GM12878 (cell line): ENCODE results near the gene ATG13. TPM values are rescaled to one million over a fixed set of nuclear protein-coding genes. Genes with fewer than 3 reads are reported as not detected.

Experiments used
- ATAC-seq: fragments of 200-7000 bp; cut with Tn5 transposase; 3 replicates; pipeline ENCODE4 v1.9.1; 2020; ENCODE audit warnings: mild to moderate bottlenecking, moderate library complexity
- BruUV-seq: library from RNA; stranded (reverse); fragments of 400-500 nt; replicated peaks from 2 replicates; lab custom pipeline; 2021; lab: Mats Ljungman, UMichigan
- CTCF ChIA-PET: fragments of 300-600 bp; sonication (Branson Sonifier 250); formaldehyde crosslinking; extraction: SDS; loops from one replicate; lab custom pipeline; 2021; ENCODE audit warnings: inconsistent platforms; lab: Yijun Ruan, JAX
- POLR2A ChIA-PET: fragments of 350-600 bp; formaldehyde crosslinking; extraction: SDS; loops from one replicate; lab custom pipeline; 2021; ENCODE audit warnings: inconsistent platforms; lab: Charles Lee
- RAD21 ChIA-PET: fragments of 300-600 bp; sonication (Branson Sonifier 250); formaldehyde crosslinking; loops from one replicate; lab custom pipeline; 2023; ENCODE audit warnings: antibody characterized with exemption; ENCODE audit not compliant: unreplicated experiment; lab: Charles Lee
- SMC1A ChIA-PET: fragments of 300-600 bp; sonication (Branson Sonifier 250); formaldehyde crosslinking; loops from one replicate; lab custom pipeline; 2023; ENCODE audit not compliant: unreplicated experiment, uncharacterized antibody; lab: Charles Lee
- DNase-seq: peaks from one replicate; pipeline ENCODE4 v3.0.0-alpha.2; 2011; ENCODE audit warnings: low read depth, low spot score
- FAIRE-seq: peaks from 3 replicates; lab custom pipeline; 2011; peaks lifted over from hg19 to GRCh38; lab: Jason Lieb, UNC
- H2AFZ ChIP-seq: 2 replicates; pipeline ENCODE4 v1.6.0; 2011; ENCODE audit warnings: low read depth, low read length, control low read depth; ENCODE audit not compliant: control insufficient read depth
- H3K27ac ChIP-seq: 2 replicates; pipeline ENCODE4 v1.5.1; 2011; ENCODE audit warnings: control low read depth; ENCODE audit not compliant: control insufficient read depth, insufficient read depth
- H3K27me3 ChIP-seq, 2 experiments: replicated peaks in 1 of 2; 2 replicates each; pipeline versions ENCODE4 v1.6.0 to v1.6.1; 2011; ENCODE audit warnings: low read length in 1 of 2; ENCODE audit not compliant: control insufficient read depth in 2 of 2, insufficient read depth in 2 of 2
- H3K36me3 ChIP-seq, 2 experiments: 2 replicates each; pipeline ENCODE4 v1.5.1; 2011; ENCODE audit warnings: low read length in 1 of 2; ENCODE audit not compliant: control insufficient read depth in 2 of 2, insufficient read depth in 2 of 2
- H3K4me1 ChIP-seq: 2 replicates; pipeline ENCODE4 v1.6.1; 2011; ENCODE audit warnings: mild to moderate bottlenecking, low read length, moderate library complexity, mixed read lengths; ENCODE audit not compliant: control insufficient read depth, insufficient read depth
- H3K4me2 ChIP-seq: 2 replicates; pipeline ENCODE4 v1.6.0; 2011; ENCODE audit warnings: control low read depth; ENCODE audit not compliant: control insufficient read depth, insufficient read depth
- H3K4me3 ChIP-seq: fragments of 200-600 bp; sonication (generic); 2 replicates; pipeline ENCODE4 v1.5.1; 2016
- H3K79me2 ChIP-seq: 2 replicates; pipeline ENCODE4 v1.6.0; 2011; ENCODE audit warnings: low read length; ENCODE audit not compliant: control insufficient read depth, insufficient read depth
- H3K9ac ChIP-seq: 2 replicates; pipeline ENCODE4 v1.8.0; 2011; ENCODE audit warnings: low read length, control low read depth, mixed read lengths; ENCODE audit not compliant: control insufficient read depth, insufficient read depth
- H3K9me3 ChIP-seq: replicated peaks from 3 replicates; pipeline ENCODE4 v1.5.1; 2011; ENCODE audit warnings: mild to moderate bottlenecking, low read length; ENCODE audit not compliant: control insufficient read depth, insufficient read depth
- H4K20me1 ChIP-seq: 2 replicates; pipeline ENCODE4 v1.6.0; 2011; ENCODE audit not compliant: control insufficient read depth, insufficient read depth
- BCL11A ChIP-seq: IDR thresholded peaks from 2 replicates; pipeline ENCODE4 v1.6.1; 2011; ENCODE audit warnings: low read depth, low read length
- CBX5 ChIP-seq: sonication (generic); IDR thresholded peaks from 2 replicates; pipeline ENCODE4 v1.6.1; 2016; ENCODE audit warnings: low read depth, moderate library complexity, mild to moderate bottlenecking, inconsistent platforms
- CHD4 ChIP-seq: fragments of 200-600 bp; sonication (generic); IDR thresholded peaks from 2 replicates; pipeline ENCODE4 v1.6.1; 2016; ENCODE audit warnings: mild to moderate bottlenecking
- EED ChIP-seq: sonication (generic); IDR thresholded peaks from 2 replicates; pipeline ENCODE4 v1.6.1; 2016; ENCODE audit warnings: antibody characterized with exemption, low read depth
- EP300 ChIP-seq, 2 experiments: fragments of 150-350 bp in 1 of 2; IDR thresholded peaks; 2 replicates each; pipeline ENCODE4 v1.6.1; 2011 to 2012; ENCODE audit warnings: low read depth in 2 of 2, low read length in 2 of 2, borderline replicate concordance in 1 of 2, improper control_type of control experiment in 1 of 2, inconsistent platforms in 1 of 2; ENCODE audit not compliant: control insufficient read depth in 1 of 2
- ESRRA ChIP-seq: IDR thresholded peaks from 2 replicates; pipeline ENCODE4 v1.6.1; 2012; ENCODE audit warnings: mild to moderate bottlenecking, low read length, improper control_type of control experiment
- FOXK2 ChIP-seq: fragments of 450-650 bp; IDR thresholded peaks from 2 replicates; pipeline ENCODE4 v1.6.1; 2017; ENCODE audit warnings: mild to moderate bottlenecking, moderate library complexity
- MEF2B ChIP-seq: fragments of 450-650 bp; IDR thresholded peaks from 2 replicates; pipeline ENCODE4 v1.6.1; 2018; ENCODE audit warnings: mild to moderate bottlenecking, moderate library complexity; ENCODE audit not compliant: partially characterized antibody, poor library complexity, severe bottlenecking
- RAD21 ChIP-seq: IDR thresholded peaks from 2 replicates; pipeline ENCODE4 v1.6.1; 2011; ENCODE audit warnings: mild to moderate bottlenecking, low read depth, low read length, moderate library complexity; ENCODE audit not compliant: insufficient read depth
- RELB ChIP-seq: fragments of 450-650 bp; IDR thresholded peaks from 2 replicates; pipeline ENCODE4 v1.6.1; 2017; ENCODE audit warnings: low read depth, mild to moderate bottlenecking, moderate library complexity
- SKIL ChIP-seq: fragments of 450-650 bp; IDR thresholded peaks from 2 replicates; pipeline ENCODE4 v1.6.1; 2017; ENCODE audit warnings: mild to moderate bottlenecking, low read depth, inconsistent platforms; ENCODE audit not compliant: poor library complexity, severe bottlenecking
- SPI1 ChIP-seq: IDR thresholded peaks from 2 replicates; pipeline ENCODE4 v1.6.1; 2011; ENCODE audit warnings: low read depth, mild to moderate bottlenecking, low read length, moderate library complexity, borderline replicate concordance; ENCODE audit not compliant: insufficient read depth
- ZBED1 ChIP-seq: IDR thresholded peaks from 2 replicates; pipeline ENCODE4 v1.6.1; 2016; ENCODE audit warnings: borderline replicate concordance
- WGBS: methylation state at CpG from one replicate; pipeline ENCODE4 v1.1.6; 2016; ENCODE audit warnings: low lambda C conversion rate; ENCODE audit not compliant: insufficient replicate concordance, insufficient coverage; ENCODE audit errors: missing lambda C conversion rate; 5-methylcytosine and 5-hydroxymethylcytosine counted together
- in situ Hi-C: fragments of 300-500 bp; cut with MboI; formaldehyde crosslinking; loops from 9 replicates; pipeline ENCODE4 v1.14.3; 2018; ENCODE audit warnings: mixed read lengths
- intact Hi-C: fragments of 100-400 bp; cut with micrococcal nuclease; formaldehyde crosslinking; loops from one replicate; pipeline ENCODE4 v1.14.2; 2022; ENCODE audit not compliant: unreplicated experiment
- polyA plus RNA-seq, 11 experiments: library from polyadenylated mRNA; depleted of rRNA in 4 of 11; unstranded in 6 of 11; stranded (reverse) in 5 of 11; fragments of >200 nt; fragmentation: Nextera tagmentation in 4 of 11; fragmentation: Illumina TruSeq in 1 of 11; extraction: Ambion mirVana in 4 of 11; extraction: Trizol in 1 of 11; gene quantifications; 1 replicate in 1 of 11; 2 replicates in 10 of 11; pipeline versions ENCODE4 v1.2.1 to v1.2.3, GENCODE V29; 2011 to 2016; ENCODE audit warnings: inconsistent platforms in 2 of 11, missing spikeins in 2 of 11, low read depth in 1 of 11
- total RNA-seq, 4 experiments: library from RNA; depleted of rRNA in 3 of 4; stranded (reverse); fragments of >200 nt in 3 of 4; fragmentation: Illumina TruSeq in 1 of 4; extraction: Trizol in 1 of 4; gene quantifications; 2 replicates each; pipeline versions ENCODE4 v1.2.1 to v1.2.3, GENCODE V29; 2013 to 2021

The ATG13 gene
- total and polyA plus RNA-seq, 10 of the 15 experiments (the other 5 are each of a cell fraction or from before 2014, with no cell fraction given): 10.9 to 61.6 (median 50.9) TPM

- no peak for TF ChIP-seq RAD21
- TF ChIP-seq BCL11A: no peak
Observed at GRCh38 chr11:46649180-46649738, 31.9 kb downstream of the ATG13 start (continued).

- no peaks in the 10 kb centered on the region for H3K79me2 ChIP-seq
- H3K36me3 ChIP-seq: peaks cover 3 to 15% of the 10 kb centered on the region in 2 experiments
- no peak for TF ChIP-seq RELB
- TF ChIP-seq EED: no peak
- no peak for TF ChIP-seq ESRRA
- no peak for TF ChIP-seq SPI1
- TF ChIP-seq CHD4: no peak
- TF ChIP-seq ZBED1: no peak
- no peak for TF ChIP-seq MEF2B
- no peak for TF ChIP-seq CBX5
- TF ChIP-seq SKIL: no peak
- TF ChIP-seq FOXK2: no peak
- no peak for TF ChIP-seq EP300 (IDR thresholded peaks at IDR 0.05; ENCODE audit: borderline replicate concordance in 1 of 2, control insufficient read depth in 1 of 2, low read depth in 2 of 2, low read length in 2 of 2)
- TF ChIP-seq, all 136 proteins: peak for 0
- intact Hi-C loops: no loop called here
- in situ Hi-C loops: no loop called here
- Histone ChIP-seq H4K20me1 (no peaks in the 10 kb centered on the region), H3K9ac (no peak overlapping the region), H3K27me3 (no peaks in the 10 kb centered on the region), H2AFZ (no peak overlapping the region), H3K4me2 (no peak overlapping the region), H3K9me3 (no peaks in the 10 kb centered on the region), H3K4me3 (no peak overlapping the region), H3K4me1 (no peaks in the 10 kb centered on the region), H3K27ac (no peak overlapping the region)
- RAD21 ChIA-PET: no interaction called here
- CTCF ChIA-PET: no interaction called here
- FAIRE-seq: no peak
- SMC1A ChIA-PET: no interaction called here
- POLR2A ChIA-PET: no interaction called here
- no peak for DNase-seq
- no TSS peak for BruUV-seq
- ATAC-seq: no peak
- WGBS: 99% methylated on average over 4 of the region's 4 CpGs
Observed at GRCh38 chr11:46655631-46656030, 38.3 kb downstream of the ATG13 start.
